Progenitor cell of endocrine pancreas (in vitro differentiated cells): Measurements from ENCODE around the gene PSMD3. TPM values are rescaled to one million over a fixed set of nuclear protein-coding genes. Genes with fewer than 3 reads are reported as not detected.

Experiments used
- DNase-seq: peaks from one replicate; pipeline ENCODE4 v3.0.0; 2021; ENCODE audit warnings: low spot score; ENCODE audit not compliant: unreplicated experiment
- H3K27ac Mint-ChIP-seq: 2 replicates; pipeline ENCODE4 v1.8.0; 2021; ENCODE audit warnings: mild to moderate bottlenecking, moderate library complexity, mixed read lengths
- H3K27me3 Mint-ChIP-seq: 2 replicates; pipeline ENCODE4 v1.8.0; 2021; ENCODE audit warnings: mixed read lengths
- H3K36me3 Mint-ChIP-seq: 2 replicates; pipeline ENCODE4 v1.8.0; 2022; ENCODE audit warnings: mixed read lengths; ENCODE audit not compliant: insufficient read depth
- H3K4me1 Mint-ChIP-seq: 2 replicates; pipeline ENCODE4 v1.8.0; 2021; ENCODE audit warnings: low read depth, mixed read lengths
- H3K4me3 Mint-ChIP-seq: 2 replicates; pipeline ENCODE4 v1.8.0; 2021; ENCODE audit warnings: low read depth, mild to moderate bottlenecking, moderate library complexity, mixed read lengths
- H3K9me3 Mint-ChIP-seq: 2 replicates; pipeline ENCODE4 v1.8.0; 2021; ENCODE audit warnings: low read depth, mixed read lengths
- total RNA-seq: library from RNA; stranded (reverse); gene quantifications from 2 replicates; pipeline ENCODE4 v1.2.1, GENCODE V29; 2021
- TF ChIP-seq, protein P1 (sequence below): fragments of 200-600 bp; sonication (generic); IDR thresholded peaks from one replicate; pipeline ENCODE4 v1.5.0; 2021; ENCODE audit warnings: antibody characterized with exemption, mild to moderate bottlenecking; ENCODE audit not compliant: unreplicated experiment

Gene PSMD3
- total RNA-seq, 1 donor from 2014 or later = 117 TPM

DNA sequence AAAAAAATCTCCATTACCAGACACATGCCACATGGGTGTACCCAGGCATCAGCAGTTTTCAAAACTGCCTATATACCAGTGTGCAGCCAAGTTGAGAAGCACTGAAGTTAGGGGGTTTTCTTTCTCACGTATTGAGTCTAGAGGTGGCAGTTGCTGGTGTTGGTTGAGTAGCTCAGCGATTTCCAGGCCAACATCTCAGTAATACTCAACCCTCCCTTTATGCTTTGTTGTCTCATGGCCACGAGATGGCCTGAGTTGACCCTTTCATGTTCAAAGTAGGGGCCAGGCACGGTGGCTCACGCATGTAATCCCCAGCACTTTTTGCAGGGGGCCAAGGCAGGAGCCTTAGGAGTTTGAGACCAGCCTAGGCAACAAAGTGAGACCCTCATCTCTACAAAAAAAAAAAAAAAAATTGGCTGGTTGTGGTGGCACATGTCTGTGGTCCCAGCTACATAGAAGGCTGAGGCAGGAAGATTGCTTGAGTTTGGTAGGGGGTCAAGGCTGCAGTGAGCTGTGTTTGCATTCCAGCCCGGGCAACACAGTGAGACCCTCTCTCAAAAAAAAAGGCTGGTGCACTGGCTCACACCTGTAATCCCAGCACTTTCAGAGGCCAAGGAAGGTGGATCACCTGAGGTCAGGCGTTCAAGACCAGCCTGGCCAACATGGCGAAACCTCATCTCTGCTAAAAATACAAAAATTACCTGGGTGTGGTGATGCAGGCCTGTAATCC, 42.3 kb upstream of the PSMD3 start:
- H3K4me1 Mint-ChIP-seq = peaks cover 7% of the 10 kb centered on the region
- no peaks in the 10 kb centered on the region for H3K9me3 Mint-ChIP-seq
- H3K4me3 Mint-ChIP-seq = no peak overlapping the region
- no peaks in the 10 kb centered on the region for H3K36me3 Mint-ChIP-seq
- H3K27ac Mint-ChIP-seq = no peak overlapping the region
- H3K27me3 Mint-ChIP-seq = peaks cover 5% of the 10 kb centered on the region
- DNase-seq = no peak
- TF ChIP-seq, protein P1, sequence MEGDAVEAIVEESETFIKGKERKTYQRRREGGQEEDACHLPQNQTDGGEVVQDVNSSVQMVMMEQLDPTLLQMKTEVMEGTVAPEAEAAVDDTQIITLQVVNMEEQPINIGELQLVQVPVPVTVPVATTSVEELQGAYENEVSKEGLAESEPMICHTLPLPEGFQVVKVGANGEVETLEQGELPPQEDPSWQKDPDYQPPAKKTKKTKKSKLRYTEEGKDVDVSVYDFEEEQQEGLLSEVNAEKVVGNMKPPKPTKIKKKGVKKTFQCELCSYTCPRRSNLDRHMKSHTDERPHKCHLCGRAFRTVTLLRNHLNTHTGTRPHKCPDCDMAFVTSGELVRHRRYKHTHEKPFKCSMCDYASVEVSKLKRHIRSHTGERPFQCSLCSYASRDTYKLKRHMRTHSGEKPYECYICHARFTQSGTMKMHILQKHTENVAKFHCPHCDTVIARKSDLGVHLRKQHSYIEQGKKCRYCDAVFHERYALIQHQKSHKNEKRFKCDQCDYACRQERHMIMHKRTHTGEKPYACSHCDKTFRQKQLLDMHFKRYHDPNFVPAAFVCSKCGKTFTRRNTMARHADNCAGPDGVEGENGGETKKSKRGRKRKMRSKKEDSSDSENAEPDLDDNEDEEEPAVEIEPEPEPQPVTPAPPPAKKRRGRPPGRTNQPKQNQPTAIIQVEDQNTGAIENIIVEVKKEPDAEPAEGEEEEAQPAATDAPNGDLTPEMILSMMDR = no peak

GRCh38 chr17:39939106-39939505, 41.5 kb upstream of the PSMD3 start:
- TF ChIP-seq, protein P1 = no peak
- Mint-ChIP-seq H3K27ac (no peak overlapping the region), H3K27me3 (peaks cover 5% of the 10 kb centered on the region), H3K9me3 (no peaks in the 10 kb centered on the region), H3K4me3 (no peak overlapping the region), H3K36me3 (no peaks in the 10 kb centered on the region), H3K4me1 (peaks cover 6% of the 10 kb centered on the region)
- DNase-seq = no peak

DNA sequence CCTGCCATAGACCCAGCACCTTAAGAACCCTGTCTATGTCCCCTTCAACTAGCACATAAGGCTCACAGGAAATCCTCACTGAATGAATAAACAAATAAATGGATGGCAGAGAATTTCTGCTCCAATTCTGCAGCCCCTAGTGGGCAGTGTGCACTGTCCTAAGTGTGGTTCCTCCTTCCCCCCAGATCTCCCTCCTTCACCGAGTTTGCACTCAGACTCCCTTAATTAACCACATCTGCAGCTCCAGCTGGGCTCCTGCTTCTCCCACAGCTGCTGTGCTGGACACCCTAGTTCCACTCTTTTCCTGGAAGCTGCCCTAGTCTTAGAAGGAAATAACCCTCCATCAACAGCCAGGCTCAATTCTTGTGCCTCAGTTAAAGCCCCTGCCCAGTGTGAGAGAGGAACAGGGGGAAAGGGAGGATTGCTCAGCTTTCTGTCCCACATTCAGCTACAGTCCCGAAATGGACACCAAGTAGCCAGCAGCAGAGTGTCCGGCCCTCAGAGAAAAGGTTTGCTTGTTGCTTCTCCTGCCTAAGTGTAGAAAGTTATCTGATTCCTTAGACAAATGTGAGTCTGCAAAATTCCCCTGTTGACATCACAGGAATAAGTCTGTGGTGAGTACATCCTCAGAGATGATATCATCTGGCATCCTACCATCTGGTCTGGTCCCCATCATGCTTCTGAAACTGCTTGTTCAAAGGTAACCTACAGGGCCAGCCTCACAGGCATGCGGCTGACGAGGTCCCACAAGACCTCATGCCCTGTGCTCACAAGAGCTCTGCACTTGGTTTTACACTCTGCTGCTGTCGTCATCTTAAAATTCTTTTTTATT, 40.8 kb upstream of the PSMD3 start:
- H3K4me1 Mint-ChIP-seq = peaks cover 2% of the 10 kb centered on the region
- H3K27me3 Mint-ChIP-seq = peaks cover 5% of the 10 kb centered on the region
- no peaks in the 10 kb centered on the region for H3K9me3 Mint-ChIP-seq
- no peaks in the 10 kb centered on the region for H3K36me3 Mint-ChIP-seq
- no peak overlapping the region for H3K27ac Mint-ChIP-seq
- H3K4me3 Mint-ChIP-seq = no peak overlapping the region
- no peak for DNase-seq
- TF ChIP-seq, protein P1 = peak; percentile 39

DNA sequence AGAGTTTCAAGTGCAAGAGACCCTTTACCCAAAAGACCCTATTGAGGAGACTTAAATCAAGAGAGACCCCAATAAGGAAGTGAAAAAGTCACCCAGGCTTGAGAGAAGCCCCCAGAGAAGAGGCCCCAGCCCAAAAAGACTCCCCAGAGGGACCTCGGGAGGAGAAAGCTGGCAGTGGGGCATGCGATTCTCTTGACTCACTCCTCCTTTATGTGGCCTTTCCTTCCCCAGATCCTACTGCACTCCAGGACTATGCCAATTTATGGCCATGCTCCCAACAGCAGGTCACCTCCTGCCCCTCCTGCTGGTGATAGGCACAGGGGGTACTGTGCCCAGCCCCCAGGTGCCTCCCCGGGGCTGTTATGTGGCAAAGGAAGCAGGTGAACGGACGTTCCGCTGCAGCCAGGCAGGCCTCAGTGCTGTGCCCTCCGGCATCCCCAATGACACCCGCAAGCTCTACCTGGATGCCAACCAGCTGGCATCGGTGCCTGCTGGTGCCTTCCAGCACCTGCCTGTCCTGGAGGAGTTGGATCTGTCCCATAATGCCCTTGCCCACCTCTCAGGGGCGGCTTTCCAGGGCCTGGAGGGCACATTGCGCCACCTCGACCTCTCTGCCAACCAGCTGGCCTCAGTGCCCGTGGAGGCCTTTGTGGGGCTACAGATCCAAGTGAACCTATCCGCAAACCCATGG, 36.8 kb upstream of the PSMD3 start:
- Mint-ChIP-seq H3K27ac (no peak overlapping the region), H3K4me3 (no peak overlapping the region), H3K36me3 (no peaks in the 10 kb centered on the region), H3K27me3 (peaks cover 5% of the 10 kb centered on the region), H3K4me1 (peaks cover 5% of the 10 kb centered on the region), H3K9me3 (no peaks in the 10 kb centered on the region)
- DNase-seq = no peak
- TF ChIP-seq, protein P1 = no peak

DNA sequence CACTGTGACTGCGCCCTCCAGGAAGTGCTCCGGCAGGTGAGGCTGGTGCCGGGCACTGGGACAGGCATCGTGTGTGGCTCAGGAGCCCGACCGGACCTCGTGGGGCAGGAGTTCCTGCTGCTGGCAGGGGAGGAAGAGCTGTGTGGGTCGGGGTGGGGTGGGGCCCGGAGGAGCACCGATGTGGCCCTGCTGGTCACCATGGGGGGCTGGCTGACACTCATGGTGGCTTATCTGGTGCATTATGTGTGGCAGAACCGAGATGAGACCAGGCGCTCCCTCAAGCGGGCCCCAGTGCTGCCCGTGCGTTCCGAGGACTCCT, 36.3 kb upstream of the PSMD3 start:
- Mint-ChIP-seq H3K4me3 (no peak overlapping the region), H3K27ac (no peak overlapping the region), H3K9me3 (no peaks in the 10 kb centered on the region), H3K27me3 (peaks cover 5% of the 10 kb centered on the region), H3K36me3 (no peaks in the 10 kb centered on the region), H3K4me1 (peaks cover 5% of the 10 kb centered on the region)
- TF ChIP-seq, protein P1 = no peak
- no peak for DNase-seq
